Measurements from ENCODE around the gene EPHA1. TPM values are rescaled to one million over a fixed set of nuclear protein-coding genes. Genes with fewer than 3 reads are reported as not detected.
A peak's percentile ranks its signal among the peaks of the same experiment; 100 is the strongest.
"Not testable (repeated sequence)": the region's sequence is repeated elsewhere in the genome, so short reads cannot be mapped to it uniquely, and the experiment has no call there.

EPHA1 gene
- total and polyA plus RNA-seq, 5 donors from 2014 or later, result 1.4 to 10.3 (median 5.0) TPM

DNA sequence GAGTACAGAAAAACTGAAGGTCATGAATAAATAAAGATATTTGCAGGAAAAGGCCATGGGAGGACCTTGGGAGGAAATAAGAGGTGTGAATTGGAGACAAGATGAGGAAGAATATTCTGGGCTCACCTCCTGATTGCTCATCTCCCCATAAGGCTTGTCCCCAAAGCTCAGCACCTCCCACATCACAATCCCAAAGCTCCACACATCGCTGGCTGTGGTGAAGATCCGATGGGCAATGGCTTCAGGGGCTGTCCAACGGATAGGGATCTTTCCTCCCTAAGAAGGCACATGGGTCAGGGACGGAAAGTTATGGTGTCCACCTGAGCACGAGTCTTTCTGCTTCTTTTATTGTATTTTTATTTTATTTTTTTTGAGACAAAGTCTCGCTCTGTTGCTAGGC is 14.6 kb downstream of the EPHA1 start:
- Mint-ChIP-seq H3K27me3 (no peaks in the 10 kb centered on the region), H3K4me1 (peaks cover 0 to 20% (median 3%) of the 10 kb centered on the region in 4 donors), H3K4me3 (no peak overlapping the region), H3K27ac (peak overlapping the region in 1 of 3 donors; percentile 81), H3K9me3 (no peaks in the 10 kb centered on the region), H3K36me3 (peaks cover 37% of the 10 kb centered on the region)
- Histone ChIP-seq H3K9me3 (ENCODE audit: control insufficient read depth in 2 of 2, low read length in 2 of 2) (no peaks in the 10 kb centered on the region), H3K27ac (ENCODE audit: insufficient read depth, low read length, poor library complexity, severe bottlenecking) (no peak overlapping the region), H3K36me3 (ENCODE audit: control insufficient read depth, insufficient read depth, low read length) (peaks cover 46% of the 10 kb centered on the region), H3K4me1 (ENCODE audit: control insufficient read depth, insufficient read depth, low read length, poor library complexity, severe bottlenecking) (no peaks in the 10 kb centered on the region), H3K4me3 (ENCODE audit: low read depth, low read length) (no peak overlapping the region), H3K27me3 (ENCODE audit: control insufficient read depth, insufficient read depth, low read length) (no peaks in the 10 kb centered on the region)
- ATAC-seq (ENCODE audit: low read depth in 2 of 2) (no peak), DNase-seq (no peak)

- ATAC-seq (ENCODE audit: low read depth in 2 of 2) (no peak), DNase-seq (no peak)
- Histone ChIP-seq H3K9me3 (ENCODE audit: control insufficient read depth in 2 of 2, low read length in 2 of 2) (no peaks in the 10 kb centered on the region), H3K4me1 (ENCODE audit: control insufficient read depth, insufficient read depth, low read length, poor library complexity, severe bottlenecking) (no peaks in the 10 kb centered on the region), H3K4me3 (ENCODE audit: low read depth, low read length) (no peak overlapping the region), H3K27ac (ENCODE audit: insufficient read depth, low read length, poor library complexity, severe bottlenecking) (no peak overlapping the region), H3K27me3 (ENCODE audit: control insufficient read depth, insufficient read depth, low read length) (no peaks in the 10 kb centered on the region), H3K36me3 (ENCODE audit: control insufficient read depth, insufficient read depth, low read length) (peaks cover 52% of the 10 kb centered on the region)
- Mint-ChIP-seq H3K4me3 (no peak overlapping the region), H3K27me3 (no peaks in the 10 kb centered on the region), H3K9me3 (no peaks in the 10 kb centered on the region), H3K36me3 (peaks cover 41% of the 10 kb centered on the region), H3K4me1 (peaks cover 0 to 23% (median 4%) of the 10 kb centered on the region in 4 donors), H3K27ac (peak overlapping the region in 1 of 3 donors; percentile 81)
Measured at GRCh38 chr7:143393267-143394041, 15.2 kb downstream of the EPHA1 start.

- no peaks in the 10 kb centered on the region for H3K9me3 ChIP-seq (ENCODE audit: control insufficient read depth in 2 of 2, low read length in 2 of 2)
- Mint-ChIP-seq H3K27me3 (no peaks in the 10 kb centered on the region), H3K27ac (peak overlapping the region in 1 of 3 donors; percentile 46), H3K4me3 (no peak overlapping the region), H3K36me3 (peaks cover 39% of the 10 kb centered on the region), H3K9me3 (no peaks in the 10 kb centered on the region), H3K4me1 (peaks cover 0 to 26% (median 4%) of the 10 kb centered on the region in 4 donors)
- H3K4me1 ChIP-seq (ENCODE audit: control insufficient read depth, insufficient read depth, low read length, poor library complexity, severe bottlenecking), result no peaks in the 10 kb centered on the region
- ATAC-seq (ENCODE audit: low read depth in 2 of 2), result no peak
- no peak overlapping the region for H3K4me3 ChIP-seq (ENCODE audit: low read depth, low read length)
- H3K36me3 ChIP-seq (ENCODE audit: control insufficient read depth, insufficient read depth, low read length), result peaks cover 53% of the 10 kb centered on the region
- H3K27me3 ChIP-seq (ENCODE audit: control insufficient read depth, insufficient read depth, low read length), result no peaks in the 10 kb centered on the region
- DNase-seq, result no peak
- H3K27ac ChIP-seq (ENCODE audit: insufficient read depth, low read length, poor library complexity, severe bottlenecking), result no peak overlapping the region
Measured at GRCh38 chr7:143392875-143393266, 15.8 kb downstream of the EPHA1 start.

GRCh38 chr7:143392427-143392826 is 16.2 kb downstream of the EPHA1 start:
- H3K4me1 ChIP-seq (ENCODE audit: control insufficient read depth, insufficient read depth, low read length, poor library complexity, severe bottlenecking); DNase-seq; H3K4me3 ChIP-seq (ENCODE audit: low read depth, low read length); H3K27me3 Mint-ChIP-seq; H3K4me3 Mint-ChIP-seq; H3K27ac Mint-ChIP-seq; ATAC-seq (ENCODE audit: low read depth in 2 of 2); H3K27me3 ChIP-seq (ENCODE audit: control insufficient read depth, insufficient read depth, low read length); H3K9me3 Mint-ChIP-seq; H3K27ac ChIP-seq (ENCODE audit: insufficient read depth, low read length, poor library complexity, severe bottlenecking); H3K9me3 ChIP-seq (ENCODE audit: control insufficient read depth in 2 of 2, low read length in 2 of 2): not testable (repeated sequence)
- peaks cover 35% of the 10 kb centered on the region for H3K36me3 Mint-ChIP-seq
- peaks cover 0 to 30% (median 4%) of the 10 kb centered on the region in 4 donors for H3K4me1 Mint-ChIP-seq
- peaks cover 54% of the 10 kb centered on the region for H3K36me3 ChIP-seq (ENCODE audit: control insufficient read depth, insufficient read depth, low read length)

- Mint-ChIP-seq H3K9me3 (no peaks in the 10 kb centered on the region), H3K27ac (no peak overlapping the region), H3K4me1 (peaks cover 0 to 30% (median 4%) of the 10 kb centered on the region in 4 donors), H3K36me3 (peaks cover 35% of the 10 kb centered on the region), H3K27me3 (no peaks in the 10 kb centered on the region), H3K4me3 (no peak overlapping the region)
- Histone ChIP-seq H3K4me1 (ENCODE audit: control insufficient read depth, insufficient read depth, low read length, poor library complexity, severe bottlenecking) (peaks cover 2% of the 10 kb centered on the region), H3K4me3 (ENCODE audit: low read depth, low read length) (no peak overlapping the region), H3K36me3 (ENCODE audit: control insufficient read depth, insufficient read depth, low read length) (peaks cover 54% of the 10 kb centered on the region), H3K27ac (ENCODE audit: insufficient read depth, low read length, poor library complexity, severe bottlenecking) (no peak overlapping the region), H3K27me3 (ENCODE audit: control insufficient read depth, insufficient read depth, low read length) (no peaks in the 10 kb centered on the region), H3K9me3 (ENCODE audit: control insufficient read depth in 2 of 2, low read length in 2 of 2) (no peaks in the 10 kb centered on the region)
- DNase-seq (no peak), ATAC-seq (ENCODE audit: low read depth in 2 of 2) (no peak)
Measured at GRCh38 chr7:143391462-143392404, 16.9 kb downstream of the EPHA1 start.

GRCh38 chr7:143390773-143391317 is 17.8 kb downstream of the EPHA1 start:
- Histone ChIP-seq H3K4me3 (ENCODE audit: low read depth, low read length) (no peak overlapping the region), H3K27ac (ENCODE audit: insufficient read depth, low read length, poor library complexity, severe bottlenecking) (no peak overlapping the region), H3K4me1 (ENCODE audit: control insufficient read depth, insufficient read depth, low read length, poor library complexity, severe bottlenecking) (peaks cover 11% of the 10 kb centered on the region), H3K9me3 (ENCODE audit: control insufficient read depth in 2 of 2, low read length in 2 of 2) (no peaks in the 10 kb centered on the region), H3K27me3 (ENCODE audit: control insufficient read depth, insufficient read depth, low read length) (no peaks in the 10 kb centered on the region), H3K36me3 (ENCODE audit: control insufficient read depth, insufficient read depth, low read length) (peaks cover 54% of the 10 kb centered on the region)
- ATAC-seq (ENCODE audit: low read depth in 2 of 2) (no peak), DNase-seq (no peak)
- peaks cover 35% of the 10 kb centered on the region for H3K36me3 Mint-ChIP-seq
- H3K4me3 Mint-ChIP-seq, result no peak overlapping the region
- no peaks in the 10 kb centered on the region for H3K27me3 Mint-ChIP-seq
- no peaks in the 10 kb centered on the region for H3K9me3 Mint-ChIP-seq
- peaks cover 0 to 30% (median 4%) of the 10 kb centered on the region in 4 donors for H3K4me1 Mint-ChIP-seq
- H3K27ac Mint-ChIP-seq, result no peak overlapping the region

DNA sequence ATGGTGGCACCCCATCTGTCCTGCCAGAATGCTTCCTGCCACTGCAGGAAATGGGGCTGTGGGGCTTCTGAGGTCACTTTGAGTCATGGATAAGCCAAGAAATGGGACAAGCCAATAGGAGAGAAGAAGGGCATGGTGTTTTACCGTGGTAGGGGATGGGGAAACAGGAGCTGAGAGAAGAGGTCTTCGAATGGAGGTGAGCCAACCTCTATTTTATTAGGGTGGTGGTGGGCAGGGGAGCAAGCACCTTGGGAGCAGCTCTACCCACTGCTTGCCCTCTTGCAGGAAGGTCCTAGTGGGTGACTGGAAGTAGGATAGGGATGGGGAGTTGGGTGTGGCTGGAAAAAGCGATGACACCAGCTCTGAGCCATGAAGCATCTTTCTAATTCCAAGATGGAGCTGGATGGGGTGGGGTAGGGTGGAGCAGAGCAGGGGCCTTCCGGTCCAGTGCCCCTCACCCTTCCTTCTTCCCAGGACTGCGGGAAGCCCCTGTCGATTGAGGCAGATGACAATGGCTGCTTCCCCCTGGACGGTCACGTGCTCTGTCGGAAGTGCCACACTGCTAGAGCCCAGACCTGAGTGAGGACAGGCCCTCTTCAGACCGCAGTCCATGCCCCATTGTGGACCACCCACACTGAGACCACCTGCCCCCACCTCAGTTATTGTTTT is 18.4 kb downstream of the EPHA1 start:
- no peak for DNase-seq

More for the DNA sequence above, 18.4 kb downstream of the EPHA1 start:
- Mint-ChIP-seq H3K4me3 (peak overlapping the region in 1 of 4 donors; percentile 20), H3K9me3 (no peaks in the 10 kb centered on the region), H3K27ac (peak overlapping the region; percentile 5 to 85 (median 55)), H3K27me3 (no peaks in the 10 kb centered on the region), H3K36me3 (peaks cover 34% of the 10 kb centered on the region), H3K4me1 (peaks cover 0 to 30% (median 4%) of the 10 kb centered on the region in 4 donors)
- peaks cover 17% of the 10 kb centered on the region for H3K4me1 ChIP-seq (ENCODE audit: control insufficient read depth, insufficient read depth, low read length, poor library complexity, severe bottlenecking)
- no peaks in the 10 kb centered on the region for H3K9me3 ChIP-seq (ENCODE audit: control insufficient read depth in 2 of 2, low read length in 2 of 2)
- H3K36me3 ChIP-seq (ENCODE audit: control insufficient read depth, insufficient read depth, low read length), result peaks cover 54% of the 10 kb centered on the region
- no peaks in the 10 kb centered on the region for H3K27me3 ChIP-seq (ENCODE audit: control insufficient read depth, insufficient read depth, low read length)
- ATAC-seq (ENCODE audit: low read depth in 2 of 2), result no peak
- H3K4me3 ChIP-seq (ENCODE audit: low read depth, low read length), result no peak overlapping the region
- no peak overlapping the region for H3K27ac ChIP-seq (ENCODE audit: insufficient read depth, low read length, poor library complexity, severe bottlenecking)
